Fibroblast of lung (primary cell): ENCODE data around the gene ATOH8. TPM values are rescaled to one million over a fixed set of nuclear protein-coding genes. Genes with fewer than 3 reads are reported as not detected.

Experiments used
- DNase-seq, 2 donors: peaks; one replicate each; pipeline versions ENCODE4 v3.0.0 to v3.0.0-alpha.2; 2010; ENCODE audit warnings: low read depth in 2 of 2
- H2AFZ ChIP-seq: 2 replicates; pipeline ENCODE4 v1.5.1; 2012; ENCODE audit warnings: low read length, control low read depth, inconsistent platforms
- H3K27ac ChIP-seq: 2 replicates; pipeline ENCODE4 v1.5.1; 2011; ENCODE audit warnings: low read length, control low read depth; ENCODE audit not compliant: insufficient read depth
- H3K27me3 ChIP-seq: 2 replicates; pipeline ENCODE4 v1.5.1; 2011; ENCODE audit warnings: mild to moderate bottlenecking, low read length; ENCODE audit not compliant: control insufficient read depth, insufficient read depth
- H3K36me3 ChIP-seq: 2 replicates; pipeline ENCODE4 v1.5.1; 2011; ENCODE audit warnings: low read length; ENCODE audit not compliant: control insufficient read depth, insufficient read depth
- H3K4me1 ChIP-seq: 2 replicates; pipeline ENCODE4 v1.5.1; 2011; ENCODE audit warnings: low read length; ENCODE audit not compliant: control insufficient read depth, insufficient read depth; ENCODE audit errors: extremely low read depth
- H3K4me2 ChIP-seq: 2 replicates; pipeline ENCODE4 v1.5.1; 2011; ENCODE audit warnings: low read length, control low read depth; ENCODE audit not compliant: insufficient read depth; ENCODE audit errors: extremely low read depth
- H3K4me3 ChIP-seq, 4 experiments: fragments of 200-600 bp in 1 of 4; sonication (generic) in 1 of 4; replicated peaks in 1 of 4; 2 replicates each; pipeline ENCODE4 v1.5.1; 2011 to 2016; ENCODE audit warnings: low read length in 4 of 4, low read depth in 3 of 4, mild to moderate bottlenecking in 3 of 4, control low read depth in 2 of 4, inconsistent platforms in 1 of 4, mixed read lengths in 1 of 4; ENCODE audit not compliant: insufficient read depth in 1 of 4; ENCODE audit errors: control extremely low read depth in 1 of 4
- H3K79me2 ChIP-seq: 2 replicates; pipeline ENCODE4 v1.5.1; 2012; ENCODE audit warnings: mild to moderate bottlenecking, low read length, inconsistent platforms; ENCODE audit not compliant: control insufficient read depth, insufficient read depth
- H3K9ac ChIP-seq: 2 replicates; pipeline ENCODE4 v1.5.1; 2011; ENCODE audit warnings: mild to moderate bottlenecking, low read length, control low read depth; ENCODE audit not compliant: insufficient read depth
- H3K9me3 ChIP-seq: 2 replicates; pipeline ENCODE4 v1.5.1; 2012; ENCODE audit warnings: low read depth, low read length; ENCODE audit not compliant: control insufficient read depth, insufficient read depth
- H4K20me1 ChIP-seq: 2 replicates; pipeline ENCODE4 v1.5.1; 2011; ENCODE audit warnings: low read length; ENCODE audit not compliant: control insufficient read depth, insufficient read depth; ENCODE audit errors: extremely low read depth
- EZH2 ChIP-seq: IDR thresholded peaks from 2 replicates; pipeline ENCODE4 v1.5.1; 2012; ENCODE audit warnings: low read length, control low read depth, mild to moderate bottlenecking; ENCODE audit errors: missing control alignments
- polyA plus RNA-seq, 2 donors: library from polyadenylated mRNA; depleted of rRNA in 1 of 2; stranded (reverse) in 1 of 2; unstranded in 1 of 2; fragments of >200 nt; gene quantifications; 2 replicates each; pipeline ENCODE4 v1.2.1, GENCODE V29; 2011 to 2012; ENCODE audit warnings: missing spikeins in 1 of 2
- total RNA-seq: library from RNA; depleted of rRNA; stranded (reverse); fragments of >200 nt; gene quantifications from 2 replicates; pipeline ENCODE4 v1.2.1, GENCODE V29; 2014
- TF ChIP-seq, protein P1 (sequence below), 2 donors: IDR thresholded peaks in 1 of 2; conservative IDR thresholded peaks in 1 of 2; 1 replicate in 1 of 2; 2 replicates in 1 of 2; pipeline ENCODE4 v1.5.1; 2011 to 2012; ENCODE audit warnings: low read length in 2 of 2, control low read depth in 1 of 2, inconsistent platforms in 1 of 2, low read depth in 1 of 2, mild to moderate bottlenecking in 1 of 2

Gene ATOH8
- total and polyA plus RNA-seq, 2 donors (not counting 1 experiment from before 2014, with no cell fraction given) = 5.6 to 19.2 TPM

GRCh38 chr2:85744055-85744454 lies 9.7 kb upstream of the ATOH8 start:
- H3K4me3 ChIP-seq = no peak overlapping the region
- H3K9me3 ChIP-seq = no peaks in the 10 kb centered on the region
- no peaks in the 10 kb centered on the region for H3K27me3 ChIP-seq
- H3K36me3 ChIP-seq = no peaks in the 10 kb centered on the region
- no peaks in the 10 kb centered on the region for H3K79me2 ChIP-seq
- H3K4me1 ChIP-seq = peaks cover 35% of the 10 kb centered on the region
- no peak overlapping the region for H3K9ac ChIP-seq
- H3K4me2 ChIP-seq = peak overlapping the region; percentile 7
- DNase-seq = no peak
- H3K27ac ChIP-seq = peak overlapping the region; percentile 78
- no peak overlapping the region for H2AFZ ChIP-seq
- H4K20me1 ChIP-seq = no peaks in the 10 kb centered on the region
- TF ChIP-seq, protein P1, sequence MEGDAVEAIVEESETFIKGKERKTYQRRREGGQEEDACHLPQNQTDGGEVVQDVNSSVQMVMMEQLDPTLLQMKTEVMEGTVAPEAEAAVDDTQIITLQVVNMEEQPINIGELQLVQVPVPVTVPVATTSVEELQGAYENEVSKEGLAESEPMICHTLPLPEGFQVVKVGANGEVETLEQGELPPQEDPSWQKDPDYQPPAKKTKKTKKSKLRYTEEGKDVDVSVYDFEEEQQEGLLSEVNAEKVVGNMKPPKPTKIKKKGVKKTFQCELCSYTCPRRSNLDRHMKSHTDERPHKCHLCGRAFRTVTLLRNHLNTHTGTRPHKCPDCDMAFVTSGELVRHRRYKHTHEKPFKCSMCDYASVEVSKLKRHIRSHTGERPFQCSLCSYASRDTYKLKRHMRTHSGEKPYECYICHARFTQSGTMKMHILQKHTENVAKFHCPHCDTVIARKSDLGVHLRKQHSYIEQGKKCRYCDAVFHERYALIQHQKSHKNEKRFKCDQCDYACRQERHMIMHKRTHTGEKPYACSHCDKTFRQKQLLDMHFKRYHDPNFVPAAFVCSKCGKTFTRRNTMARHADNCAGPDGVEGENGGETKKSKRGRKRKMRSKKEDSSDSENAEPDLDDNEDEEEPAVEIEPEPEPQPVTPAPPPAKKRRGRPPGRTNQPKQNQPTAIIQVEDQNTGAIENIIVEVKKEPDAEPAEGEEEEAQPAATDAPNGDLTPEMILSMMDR (conservative IDR thresholded peaks at IDR 0.05 in 1 of 2, IDR thresholded peaks at IDR 0.05 in 1 of 2; ENCODE audit: low read depth in 1 of 2, low read length in 2 of 2) = no peak
- TF ChIP-seq EZH2 = no peak

DNA sequence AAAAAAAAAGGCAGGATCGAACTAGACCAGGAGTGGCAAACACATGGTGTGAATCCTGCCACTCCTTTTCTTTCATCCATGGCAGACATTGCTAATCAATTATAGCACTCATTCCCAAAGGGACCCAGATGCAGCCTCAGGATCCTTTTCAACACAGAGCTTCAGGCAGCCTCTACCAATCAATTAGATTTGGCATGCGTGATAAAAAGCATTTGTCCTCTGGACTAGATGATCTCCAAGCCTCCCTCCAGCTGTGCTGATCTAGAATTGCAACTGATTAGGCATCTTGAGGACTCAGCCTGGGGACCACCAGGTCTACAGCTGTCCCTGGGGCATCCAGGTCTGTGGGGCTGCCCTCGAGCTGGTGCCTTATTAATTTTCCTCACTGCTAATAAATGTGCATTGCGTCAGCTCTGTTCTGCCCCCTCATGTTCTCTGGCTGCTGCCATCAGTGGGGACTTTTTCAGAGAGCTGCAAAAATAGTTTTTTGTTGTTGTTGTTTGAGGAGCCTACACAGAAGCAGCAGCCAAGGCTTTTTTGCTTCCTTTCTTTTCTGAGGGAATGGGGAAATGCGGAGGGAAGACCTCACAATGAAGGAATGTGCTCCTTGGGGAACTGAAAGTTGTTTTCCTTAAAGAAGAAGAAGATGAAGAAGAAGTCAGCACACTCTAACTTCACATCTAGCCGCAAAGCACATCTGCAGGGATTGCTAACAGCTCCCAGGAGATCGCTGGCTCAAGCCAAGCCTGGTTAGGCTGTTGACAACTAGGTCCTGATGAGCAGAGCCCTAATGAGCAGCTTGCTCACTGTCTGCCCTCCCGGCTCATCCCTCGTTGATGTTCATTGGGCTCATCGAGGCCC lies 8.8 kb upstream of the ATOH8 start:
- TF ChIP-seq, protein P1 (conservative IDR thresholded peaks at IDR 0.05 in 1 of 2, IDR thresholded peaks at IDR 0.05 in 1 of 2; ENCODE audit: low read depth in 1 of 2, low read length in 2 of 2) = no peak
- TF ChIP-seq EZH2 = no peak
- DNase-seq = peak; percentile 70 to 79

DNA sequence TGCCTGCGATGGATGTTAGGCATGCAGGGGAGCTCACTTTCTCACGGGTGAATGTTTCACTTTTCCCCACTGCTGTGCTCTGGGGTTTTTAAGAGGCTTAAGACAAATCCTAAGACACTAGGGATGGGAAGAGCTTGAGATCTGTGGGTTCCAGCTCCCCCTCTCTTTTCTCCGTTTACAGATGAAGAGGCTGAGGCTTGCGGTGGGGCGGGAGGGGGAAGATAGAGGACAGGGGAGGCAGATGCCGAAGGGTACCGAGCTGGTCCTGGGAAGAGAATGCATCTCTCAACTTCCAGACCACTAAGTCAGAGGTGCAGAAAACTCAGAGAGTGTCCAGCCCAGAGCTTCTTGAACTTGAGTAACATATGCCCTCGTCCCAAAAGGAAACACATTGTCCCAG lies 8.2 kb upstream of the ATOH8 start:
- DNase-seq = no peak
- TF ChIP-seq, protein P1 (conservative IDR thresholded peaks at IDR 0.05 in 1 of 2, IDR thresholded peaks at IDR 0.05 in 1 of 2; ENCODE audit: low read depth in 1 of 2, low read length in 2 of 2) = no peak
- no peaks in the 10 kb centered on the region for H3K27me3 ChIP-seq
- no peaks in the 10 kb centered on the region for H3K79me2 ChIP-seq
- no peak overlapping the region for H3K4me3 ChIP-seq
- H4K20me1 ChIP-seq = no peaks in the 10 kb centered on the region
- peak overlapping the region; percentile 78 for H3K27ac ChIP-seq
- H3K9ac ChIP-seq = peak overlapping the region; percentile 1
- no peak overlapping the region for H2AFZ ChIP-seq
- no peaks in the 10 kb centered on the region for H3K9me3 ChIP-seq
- H3K4me2 ChIP-seq = peak overlapping the region; percentile 20
- peaks cover 40% of the 10 kb centered on the region for H3K4me1 ChIP-seq
- H3K36me3 ChIP-seq = no peaks in the 10 kb centered on the region

More for the DNA sequence above, 8.8 kb upstream of the ATOH8 start:
- no peaks in the 10 kb centered on the region for H3K36me3 ChIP-seq
- peak overlapping the region; percentile 0 for H2AFZ ChIP-seq
- no peaks in the 10 kb centered on the region for H3K27me3 ChIP-seq
- no peaks in the 10 kb centered on the region for H3K79me2 ChIP-seq
- peak overlapping the region; percentile 78 for H3K27ac ChIP-seq
- H3K9me3 ChIP-seq = no peaks in the 10 kb centered on the region
- no peaks in the 10 kb centered on the region for H4K20me1 ChIP-seq
- H3K4me3 ChIP-seq = peak overlapping the region in 2 of 4 experiments; percentile 3 to 32
- H3K9ac ChIP-seq = peak overlapping the region; percentile 1
- H3K4me1 ChIP-seq = peaks cover 40% of the 10 kb centered on the region
- peak overlapping the region; percentile 20 for H3K4me2 ChIP-seq
